IMR-90 (cell line): ENCODE measurements around the gene DIAPH1. TPM values are rescaled to one million over a fixed set of nuclear protein-coding genes. Genes with fewer than 3 reads are reported as not detected.

Experiments
- ATAC-seq: fragments of 200-7000 bp; cut with Tn5 transposase; 2 replicates; pipeline ENCODE4 v1.9.1; 2020; ENCODE audit warnings: low read depth, mild to moderate bottlenecking, moderate library complexity
- BruUV-seq: library from RNA; stranded (reverse); fragments of 400-500 nt; replicated peaks from 2 replicates; lab custom pipeline; 2021; lab: Mats Ljungman, UMichigan
- CTCF ChIA-PET: fragments of 300-600 bp; formaldehyde crosslinking; extraction: SDS; loops from one replicate; lab custom pipeline; 2021; ENCODE audit warnings: antibody characterized with exemption; lab: Yijun Ruan, JAX
- POLR2A ChIA-PET: fragments of 300-600 bp; sonication (Branson Sonifier 250); formaldehyde crosslinking; loops from one replicate; lab custom pipeline; 2022; ENCODE audit warnings: antibody characterized with exemption; ENCODE audit not compliant: unreplicated experiment; lab: Charles Lee
- DNase-seq: peaks from one replicate; pipeline ENCODE4 v3.0.0; 2013
- H2AFZ ChIP-seq: replicated peaks from 2 replicates; pipeline ENCODE3; 2013; ENCODE audit warnings: low read length, mild to moderate bottlenecking; ENCODE audit not compliant: poor library complexity
- H2AK5ac ChIP-seq: 2 replicates; pipeline ENCODE4 v1.6.1; 2013; ENCODE audit warnings: low read depth, low read length, inconsistent platforms
- H2AK9ac ChIP-seq: replicated peaks from 2 replicates; pipeline ENCODE3; 2013; ENCODE audit warnings: mild to moderate bottlenecking, low read depth, low read length, moderate library complexity; ENCODE audit not compliant: poor library complexity
- H2BK120ac ChIP-seq: 2 replicates; pipeline ENCODE4 v1.6.1; 2013; ENCODE audit warnings: low read depth, low read length, inconsistent platforms
- H2BK15ac ChIP-seq: 3 replicates; pipeline ENCODE4 v1.6.1; 2013; ENCODE audit warnings: low read depth, low read length, inconsistent platforms
- H2BK20ac ChIP-seq: 2 replicates; pipeline ENCODE4 v1.6.1; 2013; ENCODE audit warnings: low read depth, mild to moderate bottlenecking, inconsistent platforms, low read length, moderate library complexity
- H2BK5ac ChIP-seq: 2 replicates; pipeline ENCODE4 v1.6.1; 2013; ENCODE audit warnings: mild to moderate bottlenecking, low read depth, low read length, inconsistent platforms; ENCODE audit not compliant: poor library complexity, severe bottlenecking
- H3K14ac ChIP-seq: replicated peaks from 2 replicates; pipeline ENCODE4 v1.6.1; 2013; ENCODE audit warnings: low read depth, low read length, inconsistent platforms
- H3K18ac ChIP-seq: 2 replicates; pipeline ENCODE4 v1.6.1; 2013; ENCODE audit warnings: low read depth, low read length, control low read depth
- H3K23ac ChIP-seq: 2 replicates; pipeline ENCODE4 v1.6.1; 2013; ENCODE audit warnings: low read depth, low read length, inconsistent platforms
- H3K27ac ChIP-seq: 2 replicates; pipeline ENCODE4 v1.5.1; 2013; ENCODE audit warnings: mild to moderate bottlenecking, control low read depth, low read length; ENCODE audit not compliant: insufficient read depth
- H3K27me3 ChIP-seq: 2 replicates; pipeline ENCODE4 v1.6.1; 2013; ENCODE audit warnings: low read length; ENCODE audit not compliant: control insufficient read depth, insufficient read depth
- H3K36me3 ChIP-seq: 2 replicates; pipeline ENCODE4 v1.6.1; 2013; ENCODE audit warnings: low read length, mixed read lengths; ENCODE audit not compliant: control insufficient read depth, insufficient read depth
- H3K4ac ChIP-seq: 2 replicates; pipeline ENCODE4 v1.6.1; 2013; ENCODE audit warnings: low read depth, low read length, inconsistent platforms
- H3K4me1 ChIP-seq: 2 replicates; pipeline ENCODE4 v1.6.1; 2013; ENCODE audit warnings: low read length, mixed read lengths; ENCODE audit not compliant: control insufficient read depth, insufficient read depth
- H3K4me2 ChIP-seq: 2 replicates; pipeline ENCODE4 v1.6.1; 2013; ENCODE audit warnings: low read depth, mild to moderate bottlenecking, control low read depth, low read length, moderate library complexity
- H3K4me3 ChIP-seq: 2 replicates; pipeline ENCODE4 v1.5.1; 2013; ENCODE audit warnings: low read depth, mild to moderate bottlenecking, control low read depth, low read length, moderate library complexity; ENCODE audit not compliant: insufficient read depth
- H3K56ac ChIP-seq: 2 replicates; pipeline ENCODE4 v1.6.1; 2013; ENCODE audit warnings: low read length, inconsistent platforms; ENCODE audit not compliant: insufficient read depth; ENCODE audit errors: extremely low read depth
- H3K79me1 ChIP-seq, 2 experiments: 2 replicates each; pipeline ENCODE4 v1.6.1; 2013; ENCODE audit warnings: low read length in 2 of 2, inconsistent platforms in 1 of 2, low read depth in 1 of 2
- H3K9ac ChIP-seq: 2 replicates; pipeline ENCODE4 v1.6.1; 2013; ENCODE audit warnings: low read depth, low read length, control low read depth
- H3K9me1 ChIP-seq: 2 replicates; pipeline ENCODE4 v1.6.1; 2013; ENCODE audit warnings: low read length, inconsistent platforms; ENCODE audit not compliant: insufficient read depth
- H3K9me3 ChIP-seq: 2 replicates; pipeline ENCODE4 v1.6.1; 2013; ENCODE audit warnings: low read length; ENCODE audit not compliant: control insufficient read depth, insufficient read depth
- H4K20me1 ChIP-seq: 2 replicates; pipeline ENCODE4 v1.6.1; 2013; ENCODE audit warnings: low read length, inconsistent platforms; ENCODE audit not compliant: insufficient read depth
- H4K5ac ChIP-seq: 2 replicates; pipeline ENCODE4 v1.6.1; 2013; ENCODE audit warnings: mild to moderate bottlenecking, low read depth, low read length, control low read depth
- H4K8ac ChIP-seq, 2 experiments: 2 replicates each; pipeline ENCODE4 v1.6.1; 2013; ENCODE audit warnings: low read depth in 2 of 2, low read length in 2 of 2, control low read depth in 1 of 2, inconsistent platforms in 1 of 2
- H4K91ac ChIP-seq: 2 replicates; pipeline ENCODE4 v1.6.1; 2013; ENCODE audit warnings: low read depth, low read length, inconsistent platforms; ENCODE audit not compliant: insufficient read depth
- MAFK ChIP-seq: IDR thresholded peaks from 2 replicates; pipeline ENCODE4 v1.6.1; 2012; ENCODE audit warnings: low read depth, low read length, improper control_type of control experiment
- RFX5 ChIP-seq: IDR thresholded peaks from 2 replicates; pipeline ENCODE4 v1.8.0; 2012; ENCODE audit warnings: low read depth, mild to moderate bottlenecking, low read length, moderate library complexity
- WGBS, 2 experiments: methylation state at CpG; one replicate each; pipeline versions ENCODE4 v1.1.5 to v1.1.7; 2013; ENCODE audit warnings: missing lambda C conversion rate in 2 of 2; ENCODE audit not compliant: insufficient read length in 1 of 2; ENCODE audit errors: extremely low coverage in 2 of 2; 5-methylcytosine and 5-hydroxymethylcytosine counted together
- dilution Hi-C: fragments of 300-500 bp; cut with HindIII; formaldehyde crosslinking; loops from one replicate; pipeline ENCODE4 v1.14.3; 2018; ENCODE audit warnings: low sequenced_read_pairs; ENCODE audit not compliant: unreplicated experiment
- in situ Hi-C: fragments of 300-500 bp; cut with MboI; formaldehyde crosslinking; loops from 3 replicates; pipeline ENCODE4 v1.14.3; 2019; ENCODE audit warnings: low sequenced_read_pairs, inconsistent platforms, mixed read lengths
- intact Hi-C: fragments of 100-400 bp; cut with micrococcal nuclease; formaldehyde crosslinking; loops from 2 replicates; pipeline ENCODE4 v1.10.0; 2022
- polyA plus RNA-seq, 3 experiments: library from polyadenylated mRNA; depleted of rRNA; stranded (reverse); fragments of >200 nt; gene quantifications; 2 replicates each; pipeline ENCODE4 v1.2.3, GENCODE V29; 2012; ENCODE audit warnings: low replicate concordance in 1 of 3
- total RNA-seq: library from RNA; depleted of rRNA; stranded (reverse); fragments of >200 nt; gene quantifications from 2 replicates; pipeline ENCODE4 v1.2.3, GENCODE V29; 2012

Gene DIAPH1
- total and polyA plus RNA-seq, 2 of the 4 experiments (the other 2 are of a cell fraction): 12.0 to 37.4 TPM

DNA sequence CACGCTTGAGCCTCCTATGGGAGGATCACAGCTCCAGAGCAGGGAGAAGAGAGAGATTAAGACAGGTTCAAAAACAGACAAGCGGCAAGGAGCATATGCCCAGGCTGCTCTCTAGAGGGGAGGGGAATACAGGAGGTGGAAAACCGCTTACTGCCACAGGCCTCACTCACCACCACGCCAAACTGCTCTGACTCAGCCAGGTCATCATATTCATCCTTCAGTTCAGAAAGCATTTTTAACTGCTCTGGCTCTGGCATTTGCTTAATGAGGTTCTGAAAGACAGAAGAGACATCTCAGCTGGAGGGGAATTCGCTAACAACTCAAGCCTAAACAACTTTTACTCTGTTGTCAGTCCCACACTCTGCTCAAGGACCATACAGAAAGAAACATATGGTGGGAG lies 89.8 kb downstream of the DIAPH1 start:
- peak overlapping the region; percentile 40; the same call in 1 of the 2 replicates for H2BK20ac ChIP-seq
- POLR2A ChIA-PET: no interaction called here
- peak overlapping the region; percentile 3 for H3K23ac ChIP-seq
- TF ChIP-seq RFX5 (no peak), MAFK (0 out of 2 replicates have a peak, but pooled peaks have one; percentile 1)
- peak; percentile 88 for DNase-seq
- H4K5ac ChIP-seq: no peak overlapping the region
- H3K27ac ChIP-seq: peak overlapping the region; percentile 74; the same call in 1 of the 2 replicates
- peaks cover 0 to 13% of the 10 kb centered on the region in 2 experiments; a peak in 3 of 4 replicates for H3K79me1 ChIP-seq
- peak overlapping the region; percentile 39 for H3K4ac ChIP-seq
- H2AFZ ChIP-seq: peak overlapping the region; percentile 37
- peaks cover 29% of the 10 kb centered on the region for H3K4me1 ChIP-seq
- H4K8ac ChIP-seq: peak overlapping the region in 1 of 2 experiments; percentile 83; a peak in 2 of 4 replicates
- H3K36me3 ChIP-seq: no peaks in the 10 kb centered on the region; the same call in none of the 2 replicates
- peak; percentile 50 for ATAC-seq
- WGBS, 2 experiments: no CpG with 5 or more reads among the region's 5 CpGs
- peak overlapping the region; percentile 18 for H2AK9ac ChIP-seq
- no peak overlapping the region for H3K56ac ChIP-seq
- peak overlapping the region; percentile 41 for H3K14ac ChIP-seq
- dilution Hi-C loops: no loop called here
- intact Hi-C loops: no loop called here
- in situ Hi-C loops: no loop called here
- H2BK15ac ChIP-seq: peak overlapping the region; percentile 72; the same call in 1 of the 3 replicates
- H4K20me1 ChIP-seq: no peaks in the 10 kb centered on the region
- H3K9me3 ChIP-seq: no peaks in the 10 kb centered on the region
- peaks cover 8% of the 10 kb centered on the region for H3K9me1 ChIP-seq
- peak overlapping the region; percentile 30 for H3K18ac ChIP-seq
- no peak overlapping the region for H3K4me3 ChIP-seq
- peak overlapping the region; percentile 31; the same call in 1 of the 2 replicates for H3K4me2 ChIP-seq
- H3K27me3 ChIP-seq: no peaks in the 10 kb centered on the region
- no TSS peak for BruUV-seq
- H2BK120ac ChIP-seq: peak overlapping the region; percentile 37; the same call in 1 of the 2 replicates
- CTCF ChIA-PET: interaction anchor here (0.7 to 1.9 kb wide), 4 partner anchors 12 to 116 kb away, joined by 3 to 8 read pairs (median 6); partner anchors contain the start of gene PCDHGA10
- H2AK5ac ChIP-seq: peak overlapping the region; percentile 1; the same call in 1 of the 2 replicates
- H2BK5ac ChIP-seq: peak overlapping the region; percentile 71
- peak overlapping the region; percentile 16; the same call in 1 of the 2 replicates for H3K9ac ChIP-seq
- H4K91ac ChIP-seq: peak overlapping the region; percentile 61; the same call in 1 of the 2 replicates
